ENCODE data around the gene HOXA5.

Gene HOXA5

DNA sequence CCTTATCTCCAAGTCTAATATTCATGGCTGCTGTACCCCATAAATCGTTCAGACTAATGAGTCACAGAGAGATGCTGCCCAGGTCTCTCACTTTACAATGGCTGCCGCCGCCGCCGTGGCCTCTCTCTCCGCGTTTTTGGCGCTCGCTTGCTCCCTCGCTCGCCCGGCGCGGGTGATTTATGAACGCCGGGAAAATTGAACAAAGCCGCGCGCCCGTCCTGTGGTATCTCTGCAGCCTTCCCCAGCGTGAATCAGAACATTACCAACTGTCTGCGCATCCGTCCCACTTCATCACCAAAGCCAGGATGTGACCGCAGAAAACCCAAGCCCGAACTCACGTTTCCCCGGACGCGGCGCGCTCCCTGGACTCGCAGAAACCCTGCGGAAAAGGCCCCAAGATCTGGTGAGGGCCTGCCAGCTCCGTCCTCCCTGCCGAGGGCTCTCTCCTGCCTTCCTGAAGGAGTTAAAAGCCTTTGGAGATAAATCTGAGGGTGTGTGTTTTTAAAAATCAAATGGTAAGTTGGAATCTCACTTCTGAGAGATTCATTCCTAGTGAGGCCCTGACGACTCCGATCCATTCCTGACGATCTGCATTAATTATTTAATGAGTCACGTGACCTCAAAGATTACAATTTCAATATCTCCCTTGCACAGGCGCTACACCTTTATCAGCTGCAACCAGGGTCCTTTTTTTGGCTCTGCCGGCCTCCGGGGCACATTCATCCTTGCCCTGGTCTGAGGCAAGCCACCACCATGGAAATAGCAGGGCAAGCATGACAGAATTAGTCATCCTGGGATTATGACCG, 19.2 kb downstream of the HOXA5 start:
- Histone ChIP-seq H2AFZ (ENCODE audit: low read depth) (no peak overlapping the region), H3K27me3 (ENCODE audit: insufficient read depth, low read depth) (no peaks in the 10 kb centered on the region), H3K4me3 (IDR thresholded peaks at IDR 0.05; ENCODE audit: insufficient read depth, low read depth, low read length) (no peak overlapping the region), H4K20me1 (ENCODE audit: insufficient read depth) (no peaks in the 10 kb centered on the region), H3K79me2 (ENCODE audit: insufficient read depth, low read depth) (no peaks in the 10 kb centered on the region; the same call in 1 of the 2 replicates), H3K4me2 (no peak overlapping the region), H3K9ac (no peak overlapping the region), H3K27ac (no peak overlapping the region), H3K36me3 (ENCODE audit: insufficient read depth) (no peaks in the 10 kb centered on the region), H3K4me1 (ENCODE audit: low read depth, poor library complexity, severe bottlenecking) (peaks cover 10% of the 10 kb centered on the region)
- TF ChIP-seq, protein P1, sequence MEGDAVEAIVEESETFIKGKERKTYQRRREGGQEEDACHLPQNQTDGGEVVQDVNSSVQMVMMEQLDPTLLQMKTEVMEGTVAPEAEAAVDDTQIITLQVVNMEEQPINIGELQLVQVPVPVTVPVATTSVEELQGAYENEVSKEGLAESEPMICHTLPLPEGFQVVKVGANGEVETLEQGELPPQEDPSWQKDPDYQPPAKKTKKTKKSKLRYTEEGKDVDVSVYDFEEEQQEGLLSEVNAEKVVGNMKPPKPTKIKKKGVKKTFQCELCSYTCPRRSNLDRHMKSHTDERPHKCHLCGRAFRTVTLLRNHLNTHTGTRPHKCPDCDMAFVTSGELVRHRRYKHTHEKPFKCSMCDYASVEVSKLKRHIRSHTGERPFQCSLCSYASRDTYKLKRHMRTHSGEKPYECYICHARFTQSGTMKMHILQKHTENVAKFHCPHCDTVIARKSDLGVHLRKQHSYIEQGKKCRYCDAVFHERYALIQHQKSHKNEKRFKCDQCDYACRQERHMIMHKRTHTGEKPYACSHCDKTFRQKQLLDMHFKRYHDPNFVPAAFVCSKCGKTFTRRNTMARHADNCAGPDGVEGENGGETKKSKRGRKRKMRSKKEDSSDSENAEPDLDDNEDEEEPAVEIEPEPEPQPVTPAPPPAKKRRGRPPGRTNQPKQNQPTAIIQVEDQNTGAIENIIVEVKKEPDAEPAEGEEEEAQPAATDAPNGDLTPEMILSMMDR (conservative IDR thresholded peaks at IDR 0.05; ENCODE audit: low read depth, low read length) = no peak

DNA sequence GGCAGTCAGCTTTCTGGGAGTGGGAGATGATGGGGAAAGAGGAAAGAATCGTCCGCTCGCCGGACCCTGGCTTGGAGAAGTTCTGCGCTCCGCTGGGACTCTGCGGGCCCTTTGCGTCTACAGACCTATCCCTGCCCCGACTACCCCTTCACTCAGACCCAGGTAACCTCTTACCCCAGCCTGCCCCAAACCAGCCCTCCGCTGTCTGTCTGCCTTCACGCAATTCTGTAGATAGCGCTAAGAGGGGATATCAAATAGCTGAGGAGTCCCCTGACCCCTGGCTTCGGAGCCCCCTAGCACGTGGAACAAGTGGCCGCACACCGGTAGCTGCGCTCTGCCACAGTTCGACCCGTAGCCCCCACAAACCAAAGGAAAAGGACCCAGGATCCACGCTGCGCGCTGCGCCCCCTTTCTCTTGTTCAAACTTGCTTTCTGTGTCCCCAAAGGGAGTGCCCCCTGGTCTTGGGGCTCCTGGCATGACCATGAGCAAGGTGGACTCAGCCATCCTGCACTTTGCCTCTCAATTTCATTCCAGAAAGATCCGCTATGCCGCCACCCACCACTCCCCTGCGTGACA, 19.9 kb downstream of the HOXA5 start:
- no peak overlapping the region for H3K4me2 ChIP-seq
- H3K4me3 ChIP-seq (IDR thresholded peaks at IDR 0.05; ENCODE audit: insufficient read depth, low read depth, low read length) = no peak overlapping the region
- peaks cover 9% of the 10 kb centered on the region for H3K4me1 ChIP-seq (ENCODE audit: low read depth, poor library complexity, severe bottlenecking)
- H2AFZ ChIP-seq (ENCODE audit: low read depth) = no peak overlapping the region
- TF ChIP-seq, protein P1 (conservative IDR thresholded peaks at IDR 0.05; ENCODE audit: low read depth, low read length) = no peak
- no peak overlapping the region for H3K27ac ChIP-seq
- H3K27me3 ChIP-seq (ENCODE audit: insufficient read depth, low read depth) = no peaks in the 10 kb centered on the region
- no peaks in the 10 kb centered on the region for H3K36me3 ChIP-seq (ENCODE audit: insufficient read depth)
- no peaks in the 10 kb centered on the region for H4K20me1 ChIP-seq (ENCODE audit: insufficient read depth)
- no peaks in the 10 kb centered on the region for H3K79me2 ChIP-seq (ENCODE audit: insufficient read depth, low read depth)
- H3K9ac ChIP-seq = no peak overlapping the region

DNA sequence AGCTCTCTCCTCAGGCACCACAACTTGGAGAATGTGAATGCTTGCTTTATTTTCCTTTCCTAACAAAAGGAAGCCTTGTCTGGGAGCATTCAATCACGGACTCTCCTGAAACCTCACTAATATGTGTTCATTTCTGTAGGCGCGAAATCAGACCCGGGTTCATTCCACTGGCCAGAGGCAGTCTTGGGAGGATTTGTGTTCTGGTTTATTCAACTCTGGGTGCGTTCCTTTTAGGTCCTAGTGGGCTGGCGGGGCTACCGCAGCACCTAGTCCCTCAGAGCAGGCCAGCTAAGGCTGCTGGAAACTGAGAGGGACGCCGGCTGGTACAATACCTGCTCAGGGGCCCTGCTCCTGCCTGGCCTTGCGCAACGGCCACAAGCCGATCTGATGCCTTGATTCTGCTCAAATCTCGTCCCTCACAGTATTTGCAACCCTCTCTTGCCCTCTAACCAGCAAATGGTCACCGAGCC, 20.4 kb downstream of the HOXA5 start:
- Histone ChIP-seq H3K36me3 (ENCODE audit: insufficient read depth) (no peaks in the 10 kb centered on the region), H3K4me2 (no peak overlapping the region), H3K79me2 (ENCODE audit: insufficient read depth, low read depth) (no peaks in the 10 kb centered on the region), H3K9ac (no peak overlapping the region), H4K20me1 (ENCODE audit: insufficient read depth) (no peaks in the 10 kb centered on the region), H2AFZ (ENCODE audit: low read depth) (no peak overlapping the region), H3K27ac (no peak overlapping the region), H3K27me3 (ENCODE audit: insufficient read depth, low read depth) (no peaks in the 10 kb centered on the region), H3K4me3 (IDR thresholded peaks at IDR 0.05; ENCODE audit: insufficient read depth, low read depth, low read length) (no peak overlapping the region), H3K4me1 (ENCODE audit: low read depth, poor library complexity, severe bottlenecking) (peaks cover 4% of the 10 kb centered on the region)
- TF ChIP-seq, protein P1 (conservative IDR thresholded peaks at IDR 0.05; ENCODE audit: low read depth, low read length) = no peak

DNA sequence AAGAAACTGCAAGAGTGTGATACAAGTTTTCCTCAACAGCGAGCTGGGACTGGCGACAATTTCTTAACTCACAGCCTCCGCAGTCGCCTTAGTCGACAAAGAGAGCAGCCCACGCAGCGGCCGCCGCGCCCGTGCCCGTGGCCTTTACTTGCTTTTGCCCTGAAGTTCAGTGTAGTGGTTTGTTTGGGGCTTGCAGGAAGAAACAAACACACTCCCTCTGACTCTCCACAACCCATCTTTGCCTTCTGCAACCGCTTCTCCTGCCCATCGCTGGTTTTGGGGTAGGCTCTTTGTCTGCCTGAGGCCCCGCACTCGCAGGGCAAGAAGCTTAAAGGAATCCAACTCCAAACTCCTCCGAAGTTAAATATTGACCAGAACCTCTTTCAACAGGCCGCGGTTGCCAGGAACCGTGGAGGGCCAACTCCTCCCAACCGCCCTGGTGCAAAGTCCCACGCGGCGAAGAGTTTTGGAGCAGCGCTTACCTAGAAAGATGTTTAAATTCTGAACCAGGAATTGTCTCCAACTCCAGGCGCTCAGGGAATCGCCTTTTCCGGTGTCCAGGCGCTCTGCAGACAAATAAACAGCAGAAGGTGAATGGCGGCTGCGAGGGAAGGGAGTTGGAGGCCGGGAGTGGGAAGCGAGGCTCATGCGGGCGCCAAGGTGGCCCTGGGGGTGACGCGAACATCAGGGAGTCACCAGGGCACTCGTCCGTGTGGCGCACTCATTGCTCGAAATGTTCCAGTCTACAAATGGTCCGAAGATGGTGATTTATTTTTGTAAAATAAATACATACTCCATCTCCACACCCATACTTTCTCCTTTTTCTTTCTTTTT, 21.2 kb downstream of the HOXA5 start:
- no peak overlapping the region for H3K4me2 ChIP-seq

More for the DNA sequence above, 21.2 kb downstream of the HOXA5 start:
- H3K4me3 ChIP-seq (IDR thresholded peaks at IDR 0.05; ENCODE audit: insufficient read depth, low read depth, low read length) = no peak overlapping the region
- no peak overlapping the region for H3K9ac ChIP-seq
- no peak overlapping the region for H2AFZ ChIP-seq (ENCODE audit: low read depth)
- TF ChIP-seq, protein P1 (conservative IDR thresholded peaks at IDR 0.05; ENCODE audit: low read depth, low read length) = no peak
- no peaks in the 10 kb centered on the region for H3K36me3 ChIP-seq (ENCODE audit: insufficient read depth)
- no peak overlapping the region for H3K27ac ChIP-seq
- H3K79me2 ChIP-seq (ENCODE audit: insufficient read depth, low read depth) = no peaks in the 10 kb centered on the region
- no peaks in the 10 kb centered on the region for H3K4me1 ChIP-seq (ENCODE audit: low read depth, poor library complexity, severe bottlenecking)
- no peaks in the 10 kb centered on the region for H4K20me1 ChIP-seq (ENCODE audit: insufficient read depth)
- H3K27me3 ChIP-seq (ENCODE audit: insufficient read depth, low read depth) = no peaks in the 10 kb centered on the region

Data from KMS-11 (cell line).